T-helper 1 cell treated with Interleukin-12 subunit alpha and Interleukin-12 subunit beta and Interleukin-4 antibody, amounts not matched to agents 30 ng/mL and 1 ng/mL, for 36 hours (primary cell): ENCODE results near the gene SUPT3H. TPM values are rescaled to one million over a fixed set of nuclear protein-coding genes. Genes with fewer than 3 reads are reported as not detected.
"Not testable (repeated sequence)": the region's sequence is repeated elsewhere in the genome, so short reads cannot be mapped to it uniquely, and the experiment has no call there.

Source experiments
- intact Hi-C: fragments of 100-400 bp; cut with micrococcal nuclease; formaldehyde crosslinking; loops from one replicate; pipeline ENCODE4 v1.15.1; 2024
- total RNA-seq: library from RNA; stranded (reverse); gene quantifications from 2 replicates; pipeline ENCODE4 v1.2.3, GENCODE V29; 2022

The SUPT3H gene
- total RNA-seq, 1 donor from 2014 or later: 8.1 TPM

- intact Hi-C loops: no loop called here
Measured at GRCh38 chr6:45073771-45074170, 304.0 kb downstream of the SUPT3H start.

GRCh38 chr6:45072673-45073072 is 305.1 kb downstream of the SUPT3H start:
- intact Hi-C loops: no loop called here

DNA sequence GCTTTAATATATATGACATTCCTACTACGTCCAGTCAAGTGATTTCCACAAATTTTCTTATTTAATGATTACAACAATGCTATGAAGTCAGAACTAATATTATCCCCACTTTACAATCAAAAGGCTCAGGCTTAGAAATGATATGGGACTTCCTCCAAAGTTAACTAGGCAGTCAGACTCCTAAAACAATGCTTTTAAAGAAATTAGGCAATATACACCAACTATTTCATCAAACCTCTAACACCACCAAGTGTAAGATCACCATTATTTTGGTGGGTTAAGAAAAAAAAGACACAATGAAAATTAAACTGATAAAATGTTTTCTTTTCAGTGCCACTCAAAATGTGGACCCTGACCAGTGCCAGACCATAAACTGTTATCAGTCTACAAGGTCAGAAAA is 305.7 kb downstream of the SUPT3H start:
- intact Hi-C loops: no loop called here

DNA sequence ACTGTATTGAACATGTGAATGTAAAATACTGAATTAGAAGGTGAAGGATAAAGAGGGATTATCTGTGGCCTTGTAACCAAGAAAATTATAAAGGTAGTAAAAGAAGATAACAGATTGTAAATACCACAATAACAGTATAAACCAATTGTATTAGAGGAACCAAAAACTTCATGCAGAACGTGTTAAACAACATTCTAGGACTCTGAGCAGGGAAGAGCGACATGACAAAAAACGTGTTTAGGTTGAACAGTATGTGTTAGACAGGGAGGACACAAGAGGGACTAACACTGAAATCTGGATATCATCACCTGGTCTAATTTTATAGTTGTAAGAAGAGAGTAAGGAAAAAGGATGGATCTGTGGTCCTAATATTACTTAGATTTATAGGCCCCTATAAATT is 308.6 kb downstream of the SUPT3H start:
- intact Hi-C loops: no loop called here

GRCh38 chr6:45067446-45067845 is 310.3 kb downstream of the SUPT3H start:
- intact Hi-C loops: not testable (repeated sequence)

DNA sequence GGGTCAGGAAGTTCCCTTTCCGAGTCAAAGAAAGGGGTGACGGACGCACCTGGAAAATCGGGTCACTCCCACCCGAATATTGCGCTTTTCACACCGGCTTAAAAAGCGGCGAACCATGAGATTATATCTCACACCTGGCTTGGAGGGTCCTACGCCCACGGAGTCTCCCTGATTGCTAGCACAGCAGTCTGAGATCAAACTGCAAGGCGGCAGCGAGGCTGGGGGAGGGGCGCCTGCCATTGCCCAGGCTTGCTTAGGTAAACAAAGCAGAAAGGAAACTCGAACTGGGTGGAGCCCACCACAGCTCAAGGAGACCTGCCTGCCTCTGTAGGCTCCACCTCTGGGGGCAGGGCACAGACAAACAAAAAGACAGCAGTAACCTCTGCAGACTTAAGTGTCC is 315.1 kb downstream of the SUPT3H start:
- intact Hi-C loops: not testable (repeated sequence)

- intact Hi-C loops: no loop called here
Measured at GRCh38 chr6:45057711-45058110, 320.0 kb downstream of the SUPT3H start.

DNA sequence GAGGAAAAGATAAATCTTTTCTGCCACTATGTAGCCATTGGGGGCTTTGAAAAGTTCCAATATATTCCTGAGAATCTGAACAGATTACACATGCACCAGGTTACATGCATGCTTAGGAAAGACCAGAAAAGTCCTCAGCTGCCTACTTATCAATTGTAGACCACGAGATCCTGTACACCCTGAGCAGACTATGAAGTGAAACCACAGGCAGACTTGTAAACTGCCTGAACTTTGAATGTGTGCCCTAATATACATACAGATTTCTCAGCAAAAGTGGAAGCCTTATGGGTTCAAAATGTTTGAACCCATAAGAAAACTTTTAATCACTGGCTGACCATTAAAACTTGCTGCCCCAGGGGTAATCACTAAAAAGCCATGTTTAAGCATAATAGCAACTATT is 323.1 kb downstream of the SUPT3H start:
- intact Hi-C loops: no loop called here

- intact Hi-C loops: no loop called here
Measured at GRCh38 chr6:45052325-45052724, 325.4 kb downstream of the SUPT3H start.

GRCh38 chr6:45049188-45049843 is 328.4 kb downstream of the SUPT3H start:
- intact Hi-C loops: loop anchor here (10.0 kb wide), 1 partner anchor 875 kb away; no protein-coding TSS in a partner anchor

DNA sequence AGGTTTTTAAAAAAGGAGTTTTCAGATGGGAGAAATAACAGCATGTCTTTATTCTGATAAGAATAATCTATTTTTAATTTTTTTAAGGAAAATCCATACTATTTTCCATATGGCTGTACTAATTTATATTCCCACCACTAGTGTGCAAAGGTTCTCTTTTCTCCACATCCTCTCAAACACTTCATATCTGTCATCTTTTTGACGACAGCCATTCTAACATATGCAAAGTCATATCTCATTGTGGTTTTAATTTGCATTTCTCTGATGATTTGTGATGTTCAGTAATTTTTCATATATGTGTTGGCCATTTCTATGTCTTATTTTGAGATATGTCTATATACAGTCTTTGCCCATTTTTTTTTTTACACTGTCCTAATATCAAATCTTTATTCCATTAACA is 330.2 kb downstream of the SUPT3H start:
- intact Hi-C loops: loop anchor here (10.0 kb wide), 1 partner anchor 877 kb away; no protein-coding TSS in a partner anchor

DNA sequence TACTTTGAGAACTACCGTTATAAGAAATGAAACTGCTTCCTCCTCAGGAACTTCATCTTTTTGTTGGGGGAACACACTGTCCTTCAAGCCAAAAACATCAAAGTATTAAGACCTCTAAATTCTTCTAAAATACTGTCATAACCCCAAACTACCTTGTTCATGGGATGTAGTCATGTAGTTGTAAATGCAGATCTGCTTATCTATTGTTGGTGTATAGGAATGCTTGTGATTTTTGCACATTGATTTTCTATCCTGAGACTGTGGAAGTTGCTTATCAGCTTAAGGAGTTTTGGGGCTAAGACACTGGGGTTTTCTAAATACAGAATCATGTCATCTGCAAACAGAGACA is 332.5 kb downstream of the SUPT3H start:
- intact Hi-C loops: loop anchor here (10.0 kb wide), 1 partner anchor 880 kb away; no protein-coding TSS in a partner anchor

GRCh38 chr6:45044510-45045252 is 333.1 kb downstream of the SUPT3H start:
- intact Hi-C loops: loop anchor here (10.0 kb wide), 1 partner anchor 880 kb away; no protein-coding TSS in a partner anchor

DNA sequence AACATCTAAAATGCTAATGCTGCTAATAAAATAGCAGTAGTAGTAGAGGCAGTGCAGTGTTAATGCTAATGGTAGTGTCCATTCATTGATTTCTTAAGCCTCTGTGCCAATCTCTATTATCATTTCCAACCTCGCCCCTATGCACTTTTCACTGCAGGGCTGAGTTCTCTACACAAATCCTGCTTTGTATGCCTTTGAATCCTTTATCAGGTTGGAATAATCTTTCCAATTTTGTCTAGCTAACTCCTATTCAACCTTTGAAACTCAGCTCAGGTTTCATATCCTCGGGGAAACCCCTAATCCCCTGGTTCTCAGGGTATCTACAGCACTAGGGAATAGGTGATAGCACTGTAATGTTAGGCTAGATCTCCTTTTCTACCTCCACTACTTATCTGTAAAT is 333.6 kb downstream of the SUPT3H start:
- intact Hi-C loops: loop anchor here (10.0 kb wide), 1 partner anchor 881 kb away; no protein-coding TSS in a partner anchor

- intact Hi-C loops: loop anchor here (10.0 kb wide), 1 partner anchor 882 kb away; no protein-coding TSS in a partner anchor
Measured at GRCh38 chr6:45042673-45043072, 335.1 kb downstream of the SUPT3H start.

DNA sequence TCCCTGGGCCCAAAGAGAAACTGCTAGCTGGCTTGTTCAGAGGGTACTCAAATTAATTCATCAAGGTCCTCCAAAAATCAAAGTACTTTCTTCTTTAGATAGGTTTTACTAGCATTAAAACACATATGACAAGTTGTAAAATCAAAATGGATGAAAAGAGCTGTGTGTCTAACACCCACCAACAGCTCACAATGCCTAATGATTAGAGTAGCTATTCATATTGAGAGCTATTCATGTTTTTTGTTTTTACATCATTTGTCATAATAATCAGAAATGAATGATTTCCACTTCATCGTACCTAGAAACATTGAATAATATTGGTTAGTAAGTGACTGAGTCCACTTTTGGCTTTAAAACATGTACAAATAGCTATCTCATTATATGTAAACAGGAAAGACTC is 339.5 kb downstream of the SUPT3H start:
- intact Hi-C loops: no loop called here

DNA sequence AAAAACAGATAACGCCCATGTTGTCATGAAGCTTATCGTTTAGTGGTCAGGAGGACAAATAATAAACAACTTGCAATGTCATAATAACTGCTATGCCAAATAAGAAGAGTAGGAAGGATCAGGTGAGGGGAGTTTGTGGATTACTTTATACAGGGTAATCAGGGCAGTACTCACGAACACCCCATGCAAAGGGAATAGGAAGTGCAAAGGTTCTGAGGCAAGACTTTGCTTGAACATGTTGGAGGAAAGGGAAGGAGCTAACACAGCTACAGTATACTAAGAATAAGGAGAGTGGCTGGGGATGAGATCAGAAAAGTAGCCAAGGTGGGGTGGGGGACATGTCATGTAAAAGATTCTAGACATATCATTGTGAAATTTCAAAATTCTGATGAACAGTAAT is 341.6 kb downstream of the SUPT3H start:
- intact Hi-C loops: no loop called here

GRCh38 chr6:45032426-45032825 is 345.3 kb downstream of the SUPT3H start:
- intact Hi-C loops: no loop called here

GRCh38 chr6:45031601-45032000 is 346.1 kb downstream of the SUPT3H start:
- intact Hi-C loops: no loop called here

- intact Hi-C loops: no loop called here
Measured at GRCh38 chr6:45027126-45027525, 350.6 kb downstream of the SUPT3H start.

DNA sequence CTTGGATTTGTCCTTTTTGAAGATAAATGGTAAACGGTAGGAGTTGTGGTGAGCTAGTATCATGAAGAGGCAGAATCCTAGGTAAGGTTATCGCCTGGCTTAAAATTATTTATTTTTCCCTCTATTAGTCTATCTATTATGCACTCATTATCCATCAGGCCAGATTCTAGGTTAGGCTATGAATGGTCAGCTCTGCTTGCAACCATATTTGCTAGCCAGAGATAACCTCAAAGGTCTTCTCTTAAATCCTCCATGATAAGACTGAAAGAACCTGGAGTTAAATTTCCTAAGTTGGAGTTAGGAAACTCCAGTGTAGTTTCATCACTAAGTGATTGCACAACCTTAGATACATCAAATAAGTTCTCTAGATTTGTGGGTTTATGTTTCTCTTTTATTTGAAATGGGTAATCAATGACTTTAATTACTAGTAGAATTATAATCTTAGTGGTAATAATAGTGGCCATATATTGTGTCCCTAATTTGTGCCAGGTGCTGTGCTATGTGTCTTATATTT is 351.7 kb downstream of the SUPT3H start:
- intact Hi-C loops: no loop called here

DNA sequence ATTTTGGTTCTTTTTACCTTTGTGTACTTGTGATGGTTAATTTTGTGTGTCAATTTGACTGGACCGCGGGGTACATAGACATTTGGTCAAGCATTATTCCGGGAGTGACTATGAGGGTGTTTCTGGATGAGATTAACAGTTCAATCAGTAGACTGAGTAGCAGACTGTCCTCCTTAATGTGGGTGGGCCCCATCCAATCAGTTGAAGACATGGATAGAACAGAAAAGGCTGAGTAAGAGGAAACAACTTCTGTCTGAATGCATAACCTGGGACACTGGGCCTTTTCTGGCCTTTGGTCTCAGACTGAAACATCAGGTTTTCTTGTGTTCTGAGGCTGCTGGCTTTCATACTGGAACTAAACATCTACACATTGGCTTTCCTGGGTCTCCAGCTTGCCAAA is 353.1 kb downstream of the SUPT3H start:
- intact Hi-C loops: loop anchor here (5.0 kb wide), 1 partner anchor 92 kb away; no protein-coding TSS in a partner anchor
